GM21825 (cell line): Measurements from ENCODE around the gene CDS2.

ENCODE experiments used
- ATAC-seq: cut with Tn5 transposase; IDR thresholded peaks from one replicate; pipeline ENCODE4 v1.9.1; 2021; ENCODE audit warnings: mild to moderate bottlenecking, moderate library complexity; ENCODE audit not compliant: unreplicated experiment

CDS2 gene

GRCh38 chr20:5118220-5119142, 8.3 kb upstream of the CDS2 start:
- no peak for ATAC-seq

GRCh38 chr20:5119143-5119434, 7.7 kb upstream of the CDS2 start:
- no peak for ATAC-seq

- ATAC-seq, result peak; percentile 92
These were observed 7.2 kb upstream of the CDS2 start, which contains the start of gene PCNA for GRCh38 chr20:5119435-5120184. PCNA (minus strand) TSS chr20:5119958; CDS start chr20:5119798, 160 bp downstream.

GRCh38 chr20:5120185-5120476, 6.7 kb upstream of the CDS2 start:
- ATAC-seq, result no peak

GRCh38 chr20:5122873-5123260, 3.9 kb upstream of the CDS2 start:
- no peak for ATAC-seq

- ATAC-seq, result peak; percentile 32
These were observed 523 bp downstream of the CDS2 start for GRCh38 chr20:5127204-5127858.

- no peak for ATAC-seq
These were observed 1.1 kb downstream of the CDS2 start for GRCh38 chr20:5127859-5128424.

- ATAC-seq, result no peak
These were observed 2.1 kb downstream of the CDS2 start for GRCh38 chr20:5128886-5129285.

GRCh38 chr20:5131502-5131901, 4.7 kb downstream of the CDS2 start:
- ATAC-seq, result no peak

GRCh38 chr20:5133998-5134397, 7.2 kb downstream of the CDS2 start:
- ATAC-seq, result no peak

GRCh38 chr20:5135363-5136012, 8.7 kb downstream of the CDS2 start:
- ATAC-seq, result no peak

- no peak for ATAC-seq
These were observed 9.3 kb downstream of the CDS2 start for GRCh38 chr20:5136096-5136495.

- no peak for ATAC-seq
These were observed 13.4 kb downstream of the CDS2 start for GRCh38 chr20:5140195-5140594.

GRCh38 chr20:5141615-5142014, 14.8 kb downstream of the CDS2 start:
- ATAC-seq, result no peak

- no peak for ATAC-seq
These were observed 17.0 kb downstream of the CDS2 start for GRCh38 chr20:5143851-5144250.

- no peak for ATAC-seq
These were observed 18.7 kb downstream of the CDS2 start for GRCh38 chr20:5145365-5146098.

GRCh38 chr20:5146099-5146668, 19.4 kb downstream of the CDS2 start:
- no peak for ATAC-seq

GRCh38 chr20:5146871-5147592, 20.2 kb downstream of the CDS2 start:
- no peak for ATAC-seq

GRCh38 chr20:5148581-5148980, 21.8 kb downstream of the CDS2 start:
- no peak for ATAC-seq
